ENCODE measurements around the gene GBP5.

GRCh38 chr1:89254658-89255287 is 17.9 kb downstream of the GBP5 start:
- TF ChIP-seq CTCF (conservative IDR thresholded peaks at IDR 0.05 in 1 of 2, IDR thresholded peaks at IDR 0.05 in 1 of 2; ENCODE audit: extremely low read depth in 1 of 2, insufficient read depth in 1 of 2, low read depth in 1 of 2, low read length in 2 of 2) (no peak), EZH2 (IDR thresholded peaks at IDR 0.05; ENCODE audit: borderline replicate concordance, low read length) (no peak)

All from mammary epithelial cell (primary cell).